NCI-H526 treated with DMSO at 0.1 percent for 48 hours (cell line): Measurements from ENCODE around the gene KRTAP1-3.
"Not testable (repeated sequence)": the region's sequence is repeated elsewhere in the genome, so short reads cannot be mapped to it uniquely, and the experiment has no call there.

Experiments used
- DNase-seq: peaks from one replicate; lab custom pipeline; 2025; lab: John Stamatoyannopoulos, UW

Gene KRTAP1-3

GRCh38 chr17:41010441-41010840 is 24.2 kb downstream of the KRTAP1-3 start:
- DNase-seq = peak; percentile 63

GRCh38 chr17:41009936-41010335 is 24.7 kb downstream of the KRTAP1-3 start:
- no peak for DNase-seq

- DNase-seq = peak; percentile 79
Measured at GRCh38 chr17:41009301-41009760, 25.3 kb downstream of the KRTAP1-3 start.

GRCh38 chr17:41008811-41009210 is 25.9 kb downstream of the KRTAP1-3 start, which contains the start of gene KRTAP3-1:
TSS of gene KRTAP3-1 (minus strand) at chr17:41009128. CDS start at chr17:41009074, 54 bp downstream.
- peak; percentile 28 for DNase-seq

- DNase-seq = no peak
Measured at GRCh38 chr17:41004397-41004796, 30.3 kb downstream of the KRTAP1-3 start.

GRCh38 chr17:41003926-41004325 is 30.7 kb downstream of the KRTAP1-3 start:
- DNase-seq = no peak

GRCh38 chr17:41002814-41003213 is 31.9 kb downstream of the KRTAP1-3 start:
- DNase-seq = no peak

- no peak for DNase-seq
Measured at GRCh38 chr17:41001795-41002194, 32.9 kb downstream of the KRTAP1-3 start.

GRCh38 chr17:40999563-40999962 is 35.1 kb downstream of the KRTAP1-3 start, which contains the start of gene KRTAP3-2:
TSS of gene KRTAP3-2 (minus strand) at chr17:40999906. CDS start at chr17:40999853, 53 bp downstream.
- not testable (repeated sequence) for DNase-seq

GRCh38 chr17:40997361-40997760 is 37.3 kb downstream of the KRTAP1-3 start:
- no peak for DNase-seq

GRCh38 chr17:40996829-40997228 is 37.8 kb downstream of the KRTAP1-3 start:
- no peak for DNase-seq

- no peak for DNase-seq
Measured at GRCh38 chr17:40995116-40995515, 39.6 kb downstream of the KRTAP1-3 start.

- no peak for DNase-seq
Measured at GRCh38 chr17:40993839-40994238, 40.8 kb downstream of the KRTAP1-3 start, which contains the start of gene KRTAP3-3. TSS of gene KRTAP3-3 (minus strand) at chr17:40994164. CDS start at chr17:40994097, 67 bp downstream.

- no peak for DNase-seq
Measured at GRCh38 chr17:40993084-40993483, 41.6 kb downstream of the KRTAP1-3 start.

GRCh38 chr17:40992666-40993065 is 42.0 kb downstream of the KRTAP1-3 start:
- peak; percentile 45 for DNase-seq

GRCh38 chr17:40986920-40987319 is 47.8 kb downstream of the KRTAP1-3 start:
- DNase-seq = peak; percentile 44

- no peak for DNase-seq
Measured at GRCh38 chr17:40984226-40984625, 50.4 kb downstream of the KRTAP1-3 start, which contains the start of gene KRT40. TSS of gene KRT40 (minus strand) at chr17:40984326. CDS start at chr17:40984273, 53 bp downstream.
